SK-N-SH treated with all-trans-retinoic acid at 6 μM for 48 hours (cell line): ENCODE results near the gene MCTP2.

Experiments
- ATAC-seq: fragments of 200-7000 bp; cut with Tn5 transposase; 3 replicates; pipeline ENCODE4 v1.9.1; 2020; ENCODE audit warnings: mild to moderate bottlenecking, moderate library complexity
- ARNTL ChIP-seq: fragments of 450-650 bp; formaldehyde crosslinking; IDR thresholded peaks from 2 replicates; pipeline ENCODE4 v1.5.0; 2020; ENCODE audit warnings: low read depth, mild to moderate bottlenecking, moderate library complexity, borderline replicate concordance
- CREB5 ChIP-seq: fragments of 250-450 bp; sonication (Bioruptor Pico); IDR thresholded peaks from 2 replicates; pipeline ENCODE4 v1.5.1; 2020; ENCODE audit warnings: low read depth, mild to moderate bottlenecking, moderate library complexity
- CSDC2 ChIP-seq: fragments of 250-450 bp; sonication (Bioruptor Pico); IDR thresholded peaks from 2 replicates; pipeline ENCODE4 v1.5.0; 2020; ENCODE audit warnings: mild to moderate bottlenecking, moderate library complexity
- ESRRG ChIP-seq: fragments of 250-450 bp; sonication (Bioruptor Pico); IDR thresholded peaks from 2 replicates; pipeline ENCODE4 v1.6.1; 2021; ENCODE audit warnings: mild to moderate bottlenecking
- GLIS3 ChIP-seq: fragments of 250-450 bp; sonication (Bioruptor Pico); IDR thresholded peaks from 2 replicates; pipeline ENCODE4 v1.5.0; 2020; ENCODE audit warnings: mild to moderate bottlenecking, moderate library complexity
- OSR1 ChIP-seq: fragments of 250-450 bp; sonication (Bioruptor Pico); IDR thresholded peaks from 2 replicates; pipeline ENCODE4 v1.8.0; 2022; ENCODE audit warnings: moderate library complexity, mild to moderate bottlenecking, inconsistent platforms
- PATZ1 ChIP-seq: fragments of 250-450 bp; sonication (Bioruptor Pico); IDR thresholded peaks from 2 replicates; pipeline ENCODE4 v1.8.0; 2020; ENCODE audit warnings: mild to moderate bottlenecking, moderate library complexity, borderline replicate concordance
- POU6F1 ChIP-seq: fragments of 250-450 bp; sonication (Bioruptor Pico); IDR thresholded peaks from 2 replicates; pipeline ENCODE4 v1.8.0; 2021; ENCODE audit warnings: low read depth, mild to moderate bottlenecking, moderate library complexity, borderline replicate concordance
- PPARA ChIP-seq: fragments of 250-450 bp; sonication (Bioruptor Pico); IDR thresholded peaks from 2 replicates; pipeline ENCODE4 v1.5.0; 2020; ENCODE audit warnings: mild to moderate bottlenecking, borderline replicate concordance
- RARB ChIP-seq: fragments of 250-450 bp; sonication (Bioruptor Pico); IDR thresholded peaks from 2 replicates; pipeline ENCODE4 v1.8.0; 2021; ENCODE audit warnings: mild to moderate bottlenecking, moderate library complexity
- SNAI2 ChIP-seq: fragments of 250-450 bp; sonication (Bioruptor Pico); IDR thresholded peaks from 2 replicates; pipeline ENCODE4 v1.5.0; 2020; ENCODE audit warnings: mild to moderate bottlenecking, moderate library complexity
- TSHZ2 ChIP-seq: fragments of 250-450 bp; sonication (Bioruptor Pico); IDR thresholded peaks from 2 replicates; pipeline ENCODE4 v1.5.0; 2020; ENCODE audit warnings: mild to moderate bottlenecking, moderate library complexity
- ZFP3 ChIP-seq: fragments of 250-450 bp; sonication (Bioruptor Pico); IDR thresholded peaks from 2 replicates; pipeline ENCODE4 v1.5.0; 2020; ENCODE audit warnings: mild to moderate bottlenecking, moderate library complexity
- ZFP30 ChIP-seq: fragments of 450-650 bp; formaldehyde crosslinking; IDR thresholded peaks from 2 replicates; pipeline ENCODE4 v1.5.0; 2022; ENCODE audit warnings: mild to moderate bottlenecking, moderate library complexity
- ZNF565 ChIP-seq: fragments of 450-650 bp; formaldehyde crosslinking; conservative IDR thresholded peaks from 2 replicates; pipeline ENCODE4 v1.5.0; 2020; ENCODE audit warnings: low read depth, mild to moderate bottlenecking, moderate library complexity
- ZNF70 ChIP-seq: fragments of 450-650 bp; formaldehyde crosslinking; IDR thresholded peaks from 2 replicates; pipeline ENCODE4 v1.5.0; 2020; ENCODE audit warnings: mild to moderate bottlenecking, moderate library complexity
- ZNF8 ChIP-seq: fragments of 450-650 bp; formaldehyde crosslinking; IDR thresholded peaks from 2 replicates; pipeline ENCODE4 v1.5.0; 2020; ENCODE audit warnings: mild to moderate bottlenecking, moderate library complexity

Gene MCTP2

GRCh38 chr15:94235041-94235440 is 3.7 kb downstream of the MCTP2 start:
- no peak for TF ChIP-seq ZFP3 (CRISPR knock-in tag)
- no peak for TF ChIP-seq ESRRG (CRISPR knock-in tag)
- TF ChIP-seq CSDC2 (CRISPR knock-in tag) = no peak
- TF ChIP-seq ZNF8 (CRISPR knock-in tag) = no peak
- TF ChIP-seq ZNF70 (CRISPR knock-in tag) = no peak
- no peak for TF ChIP-seq RARB
- no peak for TF ChIP-seq OSR1
- TF ChIP-seq TSHZ2 (CRISPR knock-in tag) = no peak
- TF ChIP-seq ARNTL (CRISPR knock-in tag) = no peak
- TF ChIP-seq ZFP30 (CRISPR knock-in tag) = no peak
- no peak for TF ChIP-seq PATZ1 (CRISPR knock-in tag)
- TF ChIP-seq POU6F1 (CRISPR knock-in tag) = no peak
- TF ChIP-seq PPARA (CRISPR knock-in tag) = no peak
- no peak for TF ChIP-seq CREB5
- TF ChIP-seq GLIS3 (CRISPR knock-in tag) = no peak
- no peak for TF ChIP-seq ZNF565
- TF ChIP-seq, all 23 proteins: peak for 0
- ATAC-seq = no peak

- ATAC-seq = no peak
Observed at GRCh38 chr15:94235646-94236045, 4.3 kb downstream of the MCTP2 start.

More at GRCh38 chr15:94235646-94236045, 4.3 kb downstream of the MCTP2 start:
- TF ChIP-seq CREB5 (no peak), GLIS3 (CRISPR knock-in tag) (no peak), SNAI2 (no peak), CSDC2 (CRISPR knock-in tag) (no peak), ZNF565 (no peak), POU6F1 (CRISPR knock-in tag) (no peak), ZFP3 (CRISPR knock-in tag) (no peak)
